Keratinocyte (primary cell): ENCODE data around the gene PAPOLA.

Source experiments
- CTCF ChIP-seq, 3 experiments: IDR thresholded peaks in 1 of 3; conservative IDR thresholded peaks in 1 of 3; optimal IDR thresholded peaks in 1 of 3; 2 replicates in 2 of 3; 3 replicates in 1 of 3; pipeline versions ENCODE3 to v1.5.1; 2011; ENCODE audit warnings: low read length in 3 of 3, mild to moderate bottlenecking in 3 of 3, moderate library complexity in 2 of 3, control low read depth in 1 of 3, inconsistent platforms in 1 of 3; ENCODE audit not compliant: insufficient read depth in 2 of 3; ENCODE audit errors: extremely low read depth in 1 of 3
- EZH2 ChIP-seq: IDR thresholded peaks from one replicate; pipeline ENCODE4 v1.6.1; 2012; ENCODE audit warnings: inconsistent platforms, mild to moderate bottlenecking, low read length, moderate library complexity

DNA sequence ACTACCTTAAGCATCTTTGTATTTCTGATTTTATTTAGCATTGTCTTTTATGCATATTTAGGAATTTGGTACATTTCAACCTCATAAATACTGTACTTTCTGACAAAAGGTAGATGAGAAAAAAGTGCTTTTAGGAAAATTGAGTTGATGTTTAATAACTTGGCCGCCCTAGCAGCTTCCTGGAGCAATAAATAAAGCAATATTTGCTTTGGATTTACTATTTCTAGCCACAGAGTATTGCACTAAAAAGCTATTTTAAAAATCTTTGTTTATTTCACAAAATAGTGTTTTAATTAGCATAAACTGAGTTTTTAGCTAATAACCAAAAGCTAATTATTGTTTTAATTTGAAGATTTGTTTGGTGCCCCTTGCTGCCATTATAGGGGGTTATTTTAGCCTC is 9.5 kb downstream of the PAPOLA start:
- TF ChIP-seq CTCF (optimal IDR thresholded peaks at IDR 0.05 in 1 of 3, IDR thresholded peaks at IDR 0.05 in 1 of 3, conservative IDR thresholded peaks at IDR 0.05 in 1 of 3; ENCODE audit: extremely low read depth in 1 of 3, insufficient read depth in 2 of 3, low read length in 3 of 3) (no peak), EZH2 (no peak)
